ENCODE results near the gene ST6GALNAC6. TPM values are rescaled to one million over a fixed set of nuclear protein-coding genes. Genes with fewer than 3 reads are reported as not detected.

The ST6GALNAC6 gene
- total and polyA plus RNA-seq, 5 experiments from 2014 or later, result 29.8 to 110 (median 42.8) TPM

GRCh38 chr9:127913682-127914081 lies 14.3 kb upstream of the ST6GALNAC6 start:
- Mint-ChIP-seq H3K27me3 (no peaks in the 10 kb centered on the region), H3K4me1 (peaks cover 27 to 62% (median 54%) of the 10 kb centered on the region in 4 donors), H3K27ac (peak overlapping the region in 8 of 10 donors; percentile 3 to 82 (median 54)), H3K4me3 (peak overlapping the region in 2 of 10 donors; percentile 18 to 67), H3K9me3 (no peaks in the 10 kb centered on the region), H3K36me3 (peaks cover 6 to 43% (median 7%) of the 10 kb centered on the region in 3 donors)
- DNase-seq (no peak), ATAC-seq (no peak)
- POLR2A ChIA-PET, result interaction anchor here (1.2 to 12.6 kb wide), 2 partner anchors 11 to 135 kb away, joined by 6 to 328 read pairs; partner anchors contain the start of genes SH2D3C and ST6GALNAC6

DNA sequence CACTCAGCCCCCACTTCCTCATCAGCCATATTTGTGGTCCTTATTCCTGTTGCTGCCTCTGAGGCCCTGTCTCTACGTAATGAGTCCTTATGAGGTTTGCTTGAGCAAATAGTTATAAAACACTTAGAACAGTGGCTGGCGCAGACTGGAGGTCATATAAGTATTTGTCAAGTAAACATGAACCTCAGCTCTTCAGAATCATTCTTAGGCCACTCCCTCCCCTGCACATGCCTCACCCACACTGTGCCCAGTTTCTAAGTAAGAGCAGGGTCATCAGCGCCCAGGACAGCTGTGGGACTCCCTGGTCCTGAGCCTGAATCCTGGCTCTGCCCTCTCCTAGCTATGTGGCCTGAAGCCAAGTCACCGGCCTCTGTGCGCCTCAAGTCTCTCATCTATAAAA lies 13.5 kb upstream of the ST6GALNAC6 start:
- Mint-ChIP-seq H3K27me3 (no peaks in the 10 kb centered on the region), H3K4me3 (no peak overlapping the region), H3K27ac (peak overlapping the region in 6 of 10 donors; percentile 13 to 80 (median 64)), H3K4me1 (peaks cover 21 to 54% (median 46%) of the 10 kb centered on the region in 4 donors), H3K9me3 (no peaks in the 10 kb centered on the region), H3K36me3 (peaks cover 6 to 48% (median 7%) of the 10 kb centered on the region in 3 donors)
- no peak for DNase-seq
- POLR2A ChIA-PET, result interaction anchor here (1.2 to 12.6 kb wide), 2 partner anchors 10 to 135 kb away, joined by 6 to 328 read pairs; partner anchors contain the start of genes SH2D3C and ST6GALNAC6
- no peak for ATAC-seq

DNA sequence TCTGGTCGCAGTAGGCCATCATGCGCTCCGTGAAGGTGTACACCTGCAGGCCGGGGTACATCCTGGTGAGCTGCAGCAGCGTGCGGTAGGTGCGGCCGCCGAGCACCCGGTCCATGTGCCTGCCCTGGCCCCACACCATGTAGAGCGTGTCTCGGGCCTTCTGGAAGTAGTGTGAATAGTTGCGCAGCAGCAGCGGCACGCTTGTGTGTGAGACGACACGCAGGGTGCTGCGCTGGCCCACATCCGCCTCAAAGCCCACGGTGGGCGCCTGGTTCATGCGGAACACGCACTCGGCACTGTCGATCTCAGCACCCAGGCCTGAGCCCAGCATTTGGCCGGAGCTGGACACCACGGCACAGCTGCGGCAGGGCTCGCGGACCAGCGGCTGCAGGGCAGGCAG lies 12.9 kb upstream of the ST6GALNAC6 start:
- Mint-ChIP-seq H3K27ac (peak overlapping the region in 3 of 10 donors; percentile 49 to 81 (median 70)), H3K36me3 (peaks cover 6 to 51% (median 7%) of the 10 kb centered on the region in 3 donors), H3K4me1 (peaks cover 19 to 52% (median 41%) of the 10 kb centered on the region in 4 donors), H3K9me3 (no peaks in the 10 kb centered on the region), H3K27me3 (no peaks in the 10 kb centered on the region), H3K4me3 (no peak overlapping the region)
- ATAC-seq (no peak), DNase-seq (no peak)
- POLR2A ChIA-PET, result interaction anchor here (1.2 to 12.6 kb wide), 2 partner anchors 9 to 134 kb away, joined by 6 to 328 read pairs; partner anchors contain the start of genes SH2D3C and ST6GALNAC6

GRCh38 chr9:127910613-127911205 lies 11.3 kb upstream of the ST6GALNAC6 start:
- Mint-ChIP-seq H3K4me1 (peaks cover 18 to 61% (median 44%) of the 10 kb centered on the region in 4 donors), H3K4me3 (peak overlapping the region in 4 of 10 donors; percentile 26 to 65 (median 45)), H3K36me3 (peaks cover 5 to 48% (median 7%) of the 10 kb centered on the region in 3 donors), H3K9me3 (no peaks in the 10 kb centered on the region), H3K27ac (peak overlapping the region; percentile 66 to 89 (median 85)), H3K27me3 (no peaks in the 10 kb centered on the region)
- DNase-seq (no peak), ATAC-seq (no peak)
- POLR2A ChIA-PET, result interaction anchor here (0.5 to 17.2 kb wide), 7 partner anchors 8 to 320 kb away, joined by 3 to 328 read pairs (median 3); partner anchors contain the start of gene ST6GALNAC4

- Mint-ChIP-seq H3K4me3 (no peak overlapping the region), H3K9me3 (no peaks in the 10 kb centered on the region), H3K27me3 (no peaks in the 10 kb centered on the region), H3K27ac (peak overlapping the region in 9 of 10 donors; percentile 28 to 83 (median 68)), H3K36me3 (peaks cover 5 to 48% (median 7%) of the 10 kb centered on the region in 3 donors), H3K4me1 (peaks cover 21 to 62% (median 45%) of the 10 kb centered on the region in 4 donors)
- ATAC-seq (no peak), DNase-seq (no peak)
- POLR2A ChIA-PET, result interaction anchor here (0.6 to 17.2 kb wide), 6 partner anchors 8 to 320 kb away, joined by 3 to 328 read pairs (median 3); partner anchors contain the start of genes PIP5KL1 and ST6GALNAC4
Observed at GRCh38 chr9:127909839-127910273, 10.5 kb upstream of the ST6GALNAC6 start.

GRCh38 chr9:127908660-127908926 lies 9.2 kb upstream of the ST6GALNAC6 start:
- peak overlapping the region in 8 of 10 donors; percentile 10 to 100 (median 44) for H3K27ac Mint-ChIP-seq
- DNase-seq, result no peak
- no peak overlapping the region for H3K4me3 Mint-ChIP-seq
- POLR2A ChIA-PET, result interaction anchor here (17.2 kb wide), 1 partner anchor 10 kb away, joined by 328 read pairs; the partner anchor contains the start of gene ST6GALNAC4
- no peaks in the 10 kb centered on the region for H3K27me3 Mint-ChIP-seq
- H3K36me3 Mint-ChIP-seq, result peaks cover 5 to 38% (median 7%) of the 10 kb centered on the region in 3 donors
- ATAC-seq, result no peak
- no peaks in the 10 kb centered on the region for H3K9me3 Mint-ChIP-seq
- H3K4me1 Mint-ChIP-seq, result peaks cover 27 to 64% (median 51%) of the 10 kb centered on the region in 4 donors

- no peaks in the 10 kb centered on the region for H3K27me3 Mint-ChIP-seq
- H3K4me3 Mint-ChIP-seq, result peak overlapping the region in 1 of 10 donors; percentile 16
- no peaks in the 10 kb centered on the region for H3K9me3 Mint-ChIP-seq
- H3K4me1 Mint-ChIP-seq, result peaks cover 30 to 66% (median 55%) of the 10 kb centered on the region in 4 donors
- peaks cover 5 to 35% (median 7%) of the 10 kb centered on the region in 3 donors for H3K36me3 Mint-ChIP-seq
- POLR2A ChIA-PET, result interaction anchor here (0.7 to 17.2 kb wide), 3 partner anchors 10 to 26 kb away, joined by 3 to 328 read pairs (median 15); partner anchors contain the start of gene ST6GALNAC4
- DNase-seq (peak in 1 of 10 donors; percentile 61), ATAC-seq (no peak)
- peak overlapping the region; percentile 88 to 100 (median 100) for H3K27ac Mint-ChIP-seq
Observed at GRCh38 chr9:127907867-127908659, 8.7 kb upstream of the ST6GALNAC6 start.

DNA sequence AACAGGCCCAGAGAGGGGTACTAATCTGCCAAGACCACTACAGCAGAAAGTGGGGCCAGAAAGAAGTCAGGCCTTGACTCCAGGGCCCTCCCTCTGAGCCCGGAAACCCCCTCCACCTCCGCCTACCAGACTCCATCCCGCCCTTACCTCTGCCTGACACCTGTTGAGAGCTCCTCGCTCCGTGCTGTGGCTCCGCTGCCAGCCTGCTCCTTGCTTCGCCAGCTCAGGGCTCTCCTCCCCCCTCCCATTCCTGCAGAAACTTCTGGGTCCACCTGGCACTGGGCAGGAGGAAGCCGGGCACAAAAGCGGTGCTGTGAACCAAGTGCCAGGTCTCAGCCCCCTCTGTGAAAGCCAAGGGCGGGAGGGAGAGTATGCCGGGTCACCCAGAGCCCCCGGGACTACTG lies 6.4 kb upstream of the ST6GALNAC6 start:
- Mint-ChIP-seq H3K36me3 (peaks cover 0 to 16% (median 2%) of the 10 kb centered on the region in 3 donors), H3K4me3 (peak overlapping the region; percentile 82 to 99 (median 95)), H3K9me3 (no peaks in the 10 kb centered on the region), H3K4me1 (peaks cover 22 to 65% (median 53%) of the 10 kb centered on the region in 4 donors), H3K27ac (peak overlapping the region; percentile 98 to 100 (median 100)), H3K27me3 (no peaks in the 10 kb centered on the region)
- DNase-seq (peak; percentile 68 to 84 (median 74)), ATAC-seq (peak; percentile 66 to 74)
- POLR2A ChIA-PET, result interaction anchor here (0.6 to 17.2 kb wide), 31 partner anchors 8 to 841 kb away, joined by 3 to 328 read pairs (median 4); partner anchors contain the start of genes CDK9, FPGS, PIP5KL1 and SH2D3C

DNA sequence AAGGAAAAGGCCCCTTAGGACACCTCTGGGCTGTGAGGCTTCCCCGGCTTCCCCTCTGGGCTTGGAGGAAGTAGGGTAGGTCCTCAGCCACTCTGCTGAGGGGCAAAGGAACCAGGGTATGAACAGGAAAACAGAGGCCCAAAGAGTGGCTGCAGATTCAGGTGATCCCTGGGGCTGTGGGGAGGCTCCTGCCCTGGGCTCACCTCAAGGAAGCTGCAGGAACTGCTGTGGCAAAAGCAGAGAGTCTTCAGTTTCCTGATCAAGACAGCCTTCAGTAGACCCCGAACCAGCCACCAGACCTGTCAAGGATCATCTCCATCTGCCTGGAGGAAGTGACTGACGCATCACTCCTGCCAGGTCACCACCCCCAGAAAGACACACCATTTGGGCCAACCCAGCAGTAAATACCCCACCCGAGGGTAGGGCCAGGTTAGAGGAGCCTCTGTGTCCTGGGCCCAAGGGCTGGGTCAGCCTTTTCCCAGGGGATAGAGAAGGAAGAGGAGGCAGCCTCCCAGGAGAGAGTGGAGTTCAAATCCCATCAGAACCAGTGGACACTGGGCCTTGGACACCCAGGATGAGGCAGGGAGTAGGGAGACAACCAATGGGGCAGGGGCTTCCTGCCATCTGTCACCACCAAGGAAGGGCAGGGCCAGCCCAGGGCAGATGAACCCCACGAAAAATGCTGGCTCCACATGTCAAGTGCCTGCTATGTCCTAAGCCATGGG lies 5.8 kb upstream of the ST6GALNAC6 start:
- Mint-ChIP-seq H3K9me3 (no peaks in the 10 kb centered on the region), H3K4me1 (peaks cover 19 to 61% (median 51%) of the 10 kb centered on the region in 4 donors), H3K36me3 (peaks cover 0 to 11% (median 0%) of the 10 kb centered on the region in 3 donors), H3K27me3 (no peaks in the 10 kb centered on the region), H3K27ac (peak overlapping the region; percentile 98 to 100 (median 100)), H3K4me3 (peak overlapping the region; percentile 82 to 99 (median 95))
- POLR2A ChIA-PET, result interaction anchor here (0.6 to 17.2 kb wide), 29 partner anchors 7 to 350 kb away, joined by 3 to 328 read pairs (median 5); partner anchors contain the start of genes CDK9, FPGS, PIP5KL1 and SH2D3C
- ATAC-seq, result peak; percentile 48 to 62
- DNase-seq, result peak; percentile 41 to 80 (median 63)

GRCh38 chr9:127904561-127905003 lies 5.2 kb upstream of the ST6GALNAC6 start:
- Mint-ChIP-seq H3K36me3 (peaks cover 0 to 9% (median 0%) of the 10 kb centered on the region in 3 donors), H3K9me3 (no peaks in the 10 kb centered on the region), H3K4me1 (peaks cover 19 to 65% (median 54%) of the 10 kb centered on the region in 4 donors), H3K27ac (peak overlapping the region; percentile 98 to 100 (median 100)), H3K4me3 (peak overlapping the region; percentile 82 to 99 (median 95)), H3K27me3 (no peaks in the 10 kb centered on the region)
- DNase-seq (peak in 1 of 10 donors; percentile 61), ATAC-seq (peak; percentile 0 to 4)
- POLR2A ChIA-PET, result interaction anchor here (0.6 to 17.2 kb wide), 11 partner anchors 10 to 170 kb away, joined by 3 to 328 read pairs (median 6); partner anchors contain the start of genes CDK9, SH2D3C, ST6GALNAC4 and TOR2A
